HG02943 (cell line): ENCODE measurements around the gene RSPRY1.
"Not testable (repeated sequence)": the region's sequence is repeated elsewhere in the genome, so short reads cannot be mapped to it uniquely, and the experiment has no call there.

Experiments used
- ATAC-seq: cut with Tn5 transposase; IDR thresholded peaks from one replicate; pipeline ENCODE4 v1.9.1; 2021; ENCODE audit warnings: mild to moderate bottlenecking, low read depth, moderate library complexity; ENCODE audit not compliant: unreplicated experiment

The RSPRY1 gene

GRCh38 chr16:57185446-57185944 is 634 bp upstream of the RSPRY1 start:
- peak; percentile 39 for ATAC-seq

- no peak for ATAC-seq
Measured at GRCh38 chr16:57186872-57187854, 1.0 kb downstream of the RSPRY1 start.

- not testable (repeated sequence) for ATAC-seq
Measured at GRCh38 chr16:57187902-57188710, 2.0 kb downstream of the RSPRY1 start.

GRCh38 chr16:57188711-57189002 is 2.5 kb downstream of the RSPRY1 start:
- no peak for ATAC-seq

GRCh38 chr16:57189527-57189926 is 3.4 kb downstream of the RSPRY1 start:
- not testable (repeated sequence) for ATAC-seq

GRCh38 chr16:57190136-57190535 is 4.0 kb downstream of the RSPRY1 start:
- ATAC-seq: no peak

GRCh38 chr16:57191056-57191571 is 5.0 kb downstream of the RSPRY1 start:
- ATAC-seq: no peak

GRCh38 chr16:57192146-57192545 is 6.0 kb downstream of the RSPRY1 start:
- ATAC-seq: no peak

- ATAC-seq: no peak
Measured at GRCh38 chr16:57192720-57193486, 6.8 kb downstream of the RSPRY1 start.

GRCh38 chr16:57194512-57194911 is 8.4 kb downstream of the RSPRY1 start:
- no peak for ATAC-seq

GRCh38 chr16:57196286-57196685 is 10.2 kb downstream of the RSPRY1 start:
- ATAC-seq: no peak

GRCh38 chr16:57196753-57197152 is 10.6 kb downstream of the RSPRY1 start:
- no peak for ATAC-seq

- ATAC-seq: not testable (repeated sequence)
Measured at GRCh38 chr16:57200321-57200720, 14.2 kb downstream of the RSPRY1 start.

- ATAC-seq: not testable (repeated sequence)
Measured at GRCh38 chr16:57200926-57201325, 14.8 kb downstream of the RSPRY1 start.

- no peak for ATAC-seq
Measured at GRCh38 chr16:57202095-57202886, 16.2 kb downstream of the RSPRY1 start.

- no peak for ATAC-seq
Measured at GRCh38 chr16:57203451-57203850, 17.3 kb downstream of the RSPRY1 start.

- no peak for ATAC-seq
Measured at GRCh38 chr16:57204675-57205074, 18.5 kb downstream of the RSPRY1 start.

GRCh38 chr16:57208926-57209325 is 22.8 kb downstream of the RSPRY1 start:
- ATAC-seq: no peak

- ATAC-seq: no peak
Measured at GRCh38 chr16:57209780-57210179, 23.7 kb downstream of the RSPRY1 start.

- ATAC-seq: no peak
Measured at GRCh38 chr16:57213462-57213861, 27.3 kb downstream of the RSPRY1 start.
